ACHN (cell line): Measurements from ENCODE around the gene BRCA1.
A peak's percentile ranks its signal among the peaks of the same experiment; 100 is the strongest.
"Not testable (repeated sequence)": the region's sequence is repeated elsewhere in the genome, so short reads cannot be mapped to it uniquely, and the experiment has no call there.

Experiments used
- DNase-seq: peaks from one replicate; pipeline ENCODE4 v3.0.0-alpha.2; 2015
- in situ Hi-C: cut with HindIII; loops from 2 replicates; pipeline ENCODE4 v1.10.0; 2017; ENCODE audit warnings: low sequenced_read_pairs, low pct_ligation_motif_present, low pct_unique_long_range_greater_than_20kb

The BRCA1 gene

DNA sequence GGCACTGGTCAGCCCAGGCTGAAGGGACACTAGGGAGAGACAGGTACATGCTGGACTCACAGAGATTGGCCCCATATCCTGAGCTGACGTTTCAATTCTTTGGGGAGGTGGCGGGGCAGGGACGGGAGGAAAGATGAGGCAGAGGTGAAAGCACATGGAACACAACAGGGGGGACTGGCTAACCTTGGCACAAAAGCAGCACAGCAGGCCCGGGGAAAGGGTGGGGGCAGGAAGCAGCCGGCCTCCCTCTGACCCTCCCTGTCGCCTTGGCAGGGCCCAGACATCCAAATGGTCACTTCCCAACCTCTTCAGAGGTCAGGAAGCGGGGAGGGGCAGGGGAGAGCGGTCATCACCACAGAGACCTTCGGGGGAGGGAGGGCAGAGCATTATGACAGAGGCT lies 109.6 kb downstream of the BRCA1 start:
- no peak for DNase-seq
- in situ Hi-C loops, result no loop called here

DNA sequence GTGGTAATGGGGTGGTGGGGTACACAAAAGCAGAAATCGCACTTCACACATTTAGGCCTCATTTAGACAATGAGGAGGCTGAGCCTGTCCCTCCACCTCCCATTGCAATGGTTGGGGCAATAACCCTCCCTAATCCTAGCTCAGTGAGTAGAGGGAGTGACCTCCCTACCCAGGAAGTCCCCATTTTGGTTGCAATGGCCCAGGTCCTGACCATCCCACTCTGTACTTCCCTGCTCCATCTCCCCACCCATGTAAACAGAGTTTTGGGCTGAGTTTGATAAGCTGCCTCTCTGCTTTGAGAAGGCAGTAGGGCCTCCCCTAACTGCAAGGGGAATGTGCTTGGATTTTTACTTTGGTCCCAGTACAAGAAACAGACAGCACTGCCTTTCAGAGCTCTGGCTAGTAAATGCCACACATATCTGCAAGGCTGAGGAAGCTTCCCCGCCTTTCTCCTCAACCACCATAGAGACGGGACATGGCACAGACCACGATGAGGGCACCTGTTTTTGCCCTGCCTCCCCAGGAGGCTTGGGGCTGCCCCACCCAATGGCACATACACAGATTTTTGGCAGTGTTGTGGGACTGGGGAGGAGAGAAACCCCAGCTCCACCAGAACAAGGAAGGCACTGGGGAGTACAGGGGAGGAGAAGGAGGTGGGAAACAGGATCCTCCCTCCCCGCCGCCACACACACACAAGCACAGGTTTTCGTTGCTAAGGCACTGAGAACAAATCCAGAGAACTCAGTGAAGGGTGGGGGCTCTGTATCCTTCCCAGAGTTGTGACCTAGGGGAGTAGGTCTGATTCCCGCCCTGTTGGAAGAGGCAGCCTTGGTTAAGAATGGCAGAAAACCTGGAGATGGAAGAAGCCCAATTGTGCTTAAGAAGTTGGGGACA lies 110.3 kb downstream of the BRCA1 start:
- DNase-seq, result no peak
- in situ Hi-C loops, result no loop called here

- in situ Hi-C loops, result no loop called here
- DNase-seq, result no peak
Measured at GRCh38 chr17:43014020-43014648, 111.0 kb downstream of the BRCA1 start.

GRCh38 chr17:43013296-43013695 lies 111.9 kb downstream of the BRCA1 start:
- DNase-seq, result no peak

GRCh38 chr17:43011728-43012472 lies 113.3 kb downstream of the BRCA1 start:
- in situ Hi-C loops, result no loop called here
- no peak for DNase-seq

More at GRCh38 chr17:43013296-43013695, 111.9 kb downstream of the BRCA1 start:
- in situ Hi-C loops, result no loop called here

- in situ Hi-C loops, result no loop called here
Measured at GRCh38 chr17:43010667-43011308, 114.4 kb downstream of the BRCA1 start.

GRCh38 chr17:43006639-43007551 lies 118.3 kb downstream of the BRCA1 start, which contains the start of gene IFI35:
TSS of gene IFI35 (plus strand) at chr17:43006784. CDS start at chr17:43006948, 164 bp downstream.
- in situ Hi-C loops, result no loop called here
- DNase-seq, result peak; percentile 90

More at GRCh38 chr17:43010667-43011308, 114.4 kb downstream of the BRCA1 start:
- DNase-seq, result no peak

- in situ Hi-C loops, result no loop called here
- peak; percentile 89 for DNase-seq
Measured at GRCh38 chr17:43003542-43004172, 121.5 kb downstream of the BRCA1 start.

DNA sequence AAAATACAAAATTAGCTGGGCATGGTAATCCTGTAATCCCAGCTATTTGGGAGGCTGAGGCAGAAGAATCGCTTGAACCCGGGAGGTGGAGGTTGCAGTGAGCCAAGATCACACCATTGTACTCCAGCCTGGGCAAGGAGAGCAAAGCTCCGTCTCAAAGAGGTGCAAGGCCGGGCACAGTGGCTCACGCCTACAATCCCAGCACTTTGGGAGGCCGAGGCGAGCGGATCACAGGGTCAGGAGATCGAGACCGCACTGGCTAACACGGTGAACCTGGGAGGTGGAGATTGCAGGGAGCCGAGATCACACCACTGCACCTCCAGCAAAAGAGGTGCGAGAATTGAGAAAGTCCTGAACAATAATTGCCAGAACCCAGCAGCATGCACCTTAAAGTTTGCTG lies 124.3 kb downstream of the BRCA1 start:
- DNase-seq, in situ Hi-C loops: not testable (repeated sequence)

GRCh38 chr17:42999003-42999525 lies 126.1 kb downstream of the BRCA1 start:
- in situ Hi-C loops, result no loop called here
- no peak for DNase-seq

- peak; percentile 100 for DNase-seq
- in situ Hi-C loops, result no loop called here
Measured at GRCh38 chr17:42997984-42998938, 126.9 kb downstream of the BRCA1 start, which contains the start of gene RPL27. TSS of gene RPL27 (plus strand) at chr17:42998419. CDS start at chr17:42998751, 332 bp downstream.

DNA sequence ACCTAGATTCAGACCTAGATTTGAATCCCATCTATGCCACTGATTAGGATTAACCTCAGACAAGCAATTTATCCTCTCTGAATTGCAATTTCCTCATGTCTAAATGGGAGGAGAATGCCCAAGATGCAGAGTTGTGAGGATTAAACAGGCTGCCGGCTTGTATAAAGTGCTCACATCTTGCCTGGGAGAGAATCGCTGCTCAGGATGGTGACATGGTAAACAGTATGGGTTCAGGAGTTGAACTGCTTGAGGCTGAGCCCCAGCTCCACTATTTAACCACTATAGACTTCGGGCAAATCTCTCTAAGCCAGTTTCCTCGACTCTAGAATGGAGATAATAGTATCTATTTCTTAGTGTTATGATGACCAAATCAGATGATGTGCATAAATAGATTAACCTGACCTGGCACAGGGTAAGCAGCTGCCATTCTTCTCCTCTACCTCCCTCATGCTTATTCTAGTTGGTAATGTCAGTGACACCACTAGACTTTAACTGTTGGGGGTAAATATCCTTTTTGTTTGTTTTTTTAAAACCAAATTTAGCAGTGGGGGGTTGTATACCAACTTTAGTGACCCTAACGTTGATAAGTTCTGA lies 127.7 kb downstream of the BRCA1 start:
- peak; percentile 19 for DNase-seq
- in situ Hi-C loops, result no loop called here
